22Rv1 (cell line): Measurements from ENCODE around the gene NBEAL1.

Source experiments
- ZFX ChIP-seq: fragments of 450-650 bp; IDR thresholded peaks from 2 replicates; pipeline ENCODE4 v1.6.1; 2017; ENCODE audit warnings: antibody characterized with exemption, borderline replicate concordance
- TF ChIP-seq, protein P1 (sequence below): fragments of 450-650 bp; IDR thresholded peaks from 2 replicates; pipeline ENCODE4 v1.5.1; 2017; ENCODE audit warnings: mild to moderate bottlenecking

DNA sequence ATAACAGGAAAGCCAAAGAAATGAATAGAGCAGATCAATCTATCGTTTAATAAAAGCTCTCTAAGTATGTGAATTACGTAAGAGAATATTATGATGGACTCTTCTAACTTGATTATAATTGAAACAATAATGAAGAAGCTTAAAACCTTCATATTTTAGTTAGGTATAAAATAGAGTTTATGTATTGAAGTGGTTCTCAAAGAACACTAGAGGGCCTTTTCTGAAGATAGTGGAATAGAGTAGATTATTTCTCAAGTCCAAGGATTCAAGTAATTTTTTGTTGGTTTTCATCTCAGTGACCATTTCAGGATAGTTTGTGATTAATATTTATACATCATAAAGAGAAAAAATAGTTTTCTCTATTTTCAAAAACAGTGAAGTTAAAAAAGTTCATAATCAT is 97.7 kb downstream of the NBEAL1 start:
- TF ChIP-seq, protein P1, sequence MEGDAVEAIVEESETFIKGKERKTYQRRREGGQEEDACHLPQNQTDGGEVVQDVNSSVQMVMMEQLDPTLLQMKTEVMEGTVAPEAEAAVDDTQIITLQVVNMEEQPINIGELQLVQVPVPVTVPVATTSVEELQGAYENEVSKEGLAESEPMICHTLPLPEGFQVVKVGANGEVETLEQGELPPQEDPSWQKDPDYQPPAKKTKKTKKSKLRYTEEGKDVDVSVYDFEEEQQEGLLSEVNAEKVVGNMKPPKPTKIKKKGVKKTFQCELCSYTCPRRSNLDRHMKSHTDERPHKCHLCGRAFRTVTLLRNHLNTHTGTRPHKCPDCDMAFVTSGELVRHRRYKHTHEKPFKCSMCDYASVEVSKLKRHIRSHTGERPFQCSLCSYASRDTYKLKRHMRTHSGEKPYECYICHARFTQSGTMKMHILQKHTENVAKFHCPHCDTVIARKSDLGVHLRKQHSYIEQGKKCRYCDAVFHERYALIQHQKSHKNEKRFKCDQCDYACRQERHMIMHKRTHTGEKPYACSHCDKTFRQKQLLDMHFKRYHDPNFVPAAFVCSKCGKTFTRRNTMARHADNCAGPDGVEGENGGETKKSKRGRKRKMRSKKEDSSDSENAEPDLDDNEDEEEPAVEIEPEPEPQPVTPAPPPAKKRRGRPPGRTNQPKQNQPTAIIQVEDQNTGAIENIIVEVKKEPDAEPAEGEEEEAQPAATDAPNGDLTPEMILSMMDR, result no peak
- no peak for TF ChIP-seq ZFX
